HEK293 (cell line): ENCODE results near the gene C2orf78.

ENCODE experiments used
- CTCF ChIP-seq: fragments of 450-650 bp; formaldehyde crosslinking; IDR thresholded peaks from 2 replicates; pipeline ENCODE4 v1.5.1; 2016; ENCODE audit warnings: missing biosample characterization, missing genetic modification characterization
- EGR2 ChIP-seq: fragments of 450-650 bp; formaldehyde crosslinking; IDR thresholded peaks from 2 replicates; pipeline ENCODE4 v1.5.1; 2016; ENCODE audit warnings: low read depth, missing biosample characterization, missing genetic modification characterization
- HOXD13 ChIP-seq: sonication (generic); formaldehyde crosslinking; IDR thresholded peaks from 2 replicates; pipeline ENCODE4 v1.8.0; 2022; ENCODE audit warnings: missing genetic modification reagents, borderline replicate concordance
- KLF16 ChIP-seq: fragments of 450-650 bp; formaldehyde crosslinking; IDR thresholded peaks from 2 replicates; pipeline ENCODE4 v1.5.1; 2017; ENCODE audit warnings: missing biosample characterization, missing genetic modification characterization
- KLF9 ChIP-seq: fragments of 450-650 bp; formaldehyde crosslinking; IDR thresholded peaks from 2 replicates; pipeline ENCODE4 v1.5.1; 2016; ENCODE audit warnings: missing biosample characterization, missing genetic modification characterization, low read depth
- PATZ1 ChIP-seq: fragments of 450-650 bp; formaldehyde crosslinking; IDR thresholded peaks from 2 replicates; pipeline ENCODE4 v1.5.1; 2016; ENCODE audit warnings: missing biosample characterization, missing genetic modification characterization
- PRDM10 ChIP-seq: fragments of 450-650 bp; formaldehyde crosslinking; IDR thresholded peaks from 2 replicates; pipeline ENCODE4 v1.5.1; 2016; ENCODE audit warnings: missing biosample characterization, missing genetic modification characterization
- ZNF549 ChIP-seq: fragments of 450-650 bp; IDR thresholded peaks from 2 replicates; pipeline ENCODE4 v1.5.1; 2018; ENCODE audit warnings: missing biosample characterization, missing genetic modification characterization, mild to moderate bottlenecking, inconsistent platforms, moderate library complexity
- ZNF660 ChIP-seq: fragments of 450-650 bp; IDR thresholded peaks from 2 replicates; pipeline ENCODE4 v1.5.1; 2018; ENCODE audit warnings: missing biosample characterization, mild to moderate bottlenecking, missing genetic modification characterization
- ZNF707 ChIP-seq: fragments of 450-650 bp; formaldehyde crosslinking; IDR thresholded peaks from 2 replicates; pipeline ENCODE4 v1.5.1; 2016; ENCODE audit warnings: missing biosample characterization, missing genetic modification characterization

GRCh38 chr2:73825408-73825807 lies 41.4 kb downstream of the C2orf78 start:
- no peak for TF ChIP-seq ZNF707 (tag by site-specific recombination)
- TF ChIP-seq ZNF660 (tag by site-specific recombination): no peak
- no peak for TF ChIP-seq KLF9 (tag by site-specific recombination)
- no peak for TF ChIP-seq CTCF
- no peak for TF ChIP-seq HOXD13 (CRISPR knock-in tag)
- TF ChIP-seq PATZ1 (tag by site-specific recombination): no peak
- TF ChIP-seq PRDM10 (tag by site-specific recombination): no peak
- no peak for TF ChIP-seq ZNF549 (tag by site-specific recombination)
- no peak for TF ChIP-seq KLF16
- no peak for TF ChIP-seq EGR2 (tag by site-specific recombination)
